HG03521 (cell line): Measurements from ENCODE around the gene PFN3.
A peak's percentile ranks its signal among the peaks of the same experiment; 100 is the strongest.

Experiments used
- ATAC-seq: cut with Tn5 transposase; IDR thresholded peaks from one replicate; pipeline ENCODE4 v1.9.1; 2021; ENCODE audit warnings: mild to moderate bottlenecking, moderate library complexity; ENCODE audit not compliant: unreplicated experiment

The PFN3 gene

GRCh38 chr5:177374211-177374610, 26.2 kb downstream of the PFN3 start:
- ATAC-seq, result no peak

DNA sequence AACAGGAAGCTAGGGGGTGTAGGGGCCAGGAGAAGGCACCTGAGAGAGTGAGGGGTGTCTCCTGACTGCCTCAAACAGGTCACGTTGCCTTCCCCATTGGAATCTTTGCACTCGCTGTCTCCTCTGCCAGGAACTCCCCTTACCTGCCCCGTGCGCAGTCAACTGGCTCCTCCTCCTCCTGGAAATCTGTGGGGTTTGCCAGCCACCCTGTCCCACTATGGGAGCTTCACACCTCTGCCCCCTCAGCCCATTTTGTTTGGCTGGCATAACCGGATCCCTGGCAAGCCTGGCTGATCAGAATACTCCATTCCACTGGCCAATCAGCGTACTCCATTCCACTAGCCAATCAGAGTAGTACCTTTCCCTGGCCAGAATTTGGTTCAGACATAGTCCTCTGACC, 26.7 kb downstream of the PFN3 start:
- ATAC-seq, result no peak

DNA sequence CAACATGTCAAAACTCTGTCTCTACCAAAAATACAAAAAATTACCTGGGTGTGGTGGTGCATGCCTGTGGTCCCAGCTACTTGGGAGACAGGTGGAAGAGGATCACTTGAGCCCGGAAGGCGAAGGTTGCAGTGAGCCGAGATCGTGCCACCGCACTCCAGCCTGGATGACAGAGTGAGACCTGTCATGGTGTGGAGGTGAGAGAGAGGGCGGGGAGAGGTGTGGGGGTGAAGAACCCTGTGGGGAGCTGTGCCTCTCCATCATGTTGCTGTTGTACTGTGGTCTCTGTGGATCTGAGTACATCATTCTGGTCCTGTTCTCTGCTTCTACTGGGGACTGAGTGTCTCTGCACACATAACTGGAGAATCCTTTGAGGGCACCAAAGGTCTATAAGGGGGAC, 27.6 kb downstream of the PFN3 start:
- ATAC-seq, result no peak

GRCh38 chr5:177372034-177372896, 28.2 kb downstream of the PFN3 start:
- no peak for ATAC-seq

- ATAC-seq, result no peak
These were observed 29.1 kb downstream of the PFN3 start for GRCh38 chr5:177371120-177372033.

GRCh38 chr5:177370488-177371119, 29.9 kb downstream of the PFN3 start:
- peak; percentile 76 for ATAC-seq

DNA sequence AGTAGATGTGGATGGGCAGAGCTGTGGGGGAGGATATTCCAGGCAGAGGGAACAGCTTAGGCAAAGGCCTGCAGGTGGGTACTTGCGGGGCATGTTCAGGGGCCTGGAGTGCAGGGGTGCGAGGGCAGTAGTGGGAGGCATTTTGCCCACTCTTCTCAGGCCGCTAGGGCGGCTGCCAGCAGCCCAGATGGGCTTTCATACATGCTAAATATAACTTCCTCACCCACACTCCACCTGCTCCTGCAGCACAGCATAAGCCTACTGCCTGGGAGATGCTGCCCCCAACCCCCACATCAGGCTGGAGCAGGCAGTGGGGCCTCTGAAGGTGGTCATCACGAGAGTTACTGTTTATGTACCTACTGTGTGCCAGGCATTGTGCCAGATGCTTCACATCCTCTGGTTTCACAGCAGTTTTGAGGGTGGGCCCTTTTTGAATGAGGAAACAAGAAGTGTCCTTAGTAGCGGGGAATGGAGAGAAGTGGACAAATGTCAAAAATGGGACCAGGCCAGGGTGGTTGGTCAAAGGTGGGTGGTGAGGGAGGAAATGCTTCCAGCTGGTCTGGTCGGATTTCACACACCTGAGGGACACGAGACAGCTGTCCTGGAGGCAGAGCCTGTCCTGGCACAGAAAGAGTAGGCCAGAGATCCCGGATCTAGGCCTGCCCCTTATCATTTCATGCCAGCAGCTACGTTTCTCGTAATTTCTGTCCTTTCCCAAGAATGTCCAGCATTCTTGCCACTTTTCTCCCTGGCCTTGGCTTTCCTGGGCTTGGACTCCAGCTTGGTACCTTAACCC, 30.6 kb downstream of the PFN3 start:
- ATAC-seq, result no peak

DNA sequence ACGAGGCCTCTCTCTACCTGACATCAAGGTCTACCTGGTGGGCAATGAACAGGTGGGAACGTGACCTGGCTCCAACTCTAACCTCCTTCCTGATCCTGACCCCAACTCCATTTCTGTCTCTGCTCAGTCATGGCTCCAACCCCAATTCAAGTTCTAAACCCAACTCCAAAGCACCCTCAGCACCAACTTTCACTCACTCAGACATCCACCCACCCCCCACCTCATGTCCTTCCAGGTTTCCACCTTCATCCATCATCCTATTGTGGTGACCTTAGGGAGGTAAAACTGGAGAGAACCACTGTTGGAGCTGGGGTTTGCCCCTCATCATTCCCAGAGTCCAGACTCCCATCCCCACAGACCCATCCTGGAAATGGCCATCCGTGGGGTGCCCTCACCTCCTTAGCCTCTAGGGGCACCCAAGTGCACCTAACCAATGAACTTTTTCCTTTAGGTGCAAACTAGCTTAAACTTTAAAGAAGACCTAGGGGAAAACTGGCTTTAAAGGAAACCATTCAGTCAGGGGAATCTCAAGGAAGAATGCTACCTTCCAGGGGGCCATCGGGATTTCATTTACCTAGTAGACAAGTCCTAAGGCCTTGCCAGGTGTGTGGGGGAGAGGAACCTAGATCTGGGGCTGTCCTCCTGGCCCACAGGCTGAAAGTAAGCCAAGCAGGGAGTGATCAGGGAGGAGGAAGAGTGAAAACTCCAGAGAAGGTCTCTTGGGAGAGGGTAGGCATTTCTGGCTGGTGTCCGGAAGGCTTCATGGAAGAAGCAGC, 31.4 kb downstream of the PFN3 start:
- no peak for ATAC-seq

DNA sequence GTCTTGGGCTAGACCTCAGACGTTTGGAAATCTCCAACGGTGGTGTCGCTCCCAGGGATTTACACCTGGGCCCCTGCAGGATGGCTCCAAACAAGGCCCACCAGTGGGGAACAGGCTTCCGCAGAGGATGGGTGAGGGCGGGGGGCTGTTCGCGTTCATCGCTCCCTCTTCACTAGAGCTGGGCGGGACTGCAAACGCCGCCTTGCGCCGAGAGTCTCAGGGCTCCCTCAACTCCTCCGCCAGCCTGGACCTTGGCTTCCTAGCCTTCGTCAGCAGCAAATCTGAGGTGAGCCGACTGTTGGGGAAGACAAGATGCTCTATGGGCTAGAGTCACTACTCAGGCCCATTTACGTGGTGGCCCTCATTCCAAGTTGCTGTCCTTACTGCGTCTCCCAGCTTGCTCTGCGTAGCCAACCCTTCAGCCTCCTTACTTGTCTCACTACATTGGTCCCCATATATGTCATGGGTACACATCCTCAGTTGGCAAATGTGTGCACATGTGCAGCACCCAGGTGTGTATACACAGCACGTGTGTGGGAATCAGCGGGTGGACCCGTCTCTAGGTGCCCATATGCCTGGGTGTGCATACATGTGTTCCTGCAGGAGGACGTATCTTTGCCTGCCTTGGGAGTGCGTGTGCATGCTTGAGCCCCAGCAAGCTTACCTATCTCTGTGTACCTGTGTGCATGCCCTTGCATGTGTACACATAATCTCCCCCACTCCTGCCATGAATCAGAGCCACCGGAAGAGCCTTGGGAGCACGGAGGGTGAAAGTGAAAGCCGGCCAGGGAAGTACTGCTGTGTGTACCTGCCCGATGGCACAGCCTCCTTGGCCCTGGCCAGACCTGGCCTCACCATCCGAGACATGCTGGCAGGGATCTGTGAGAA, 32.2 kb downstream of the PFN3 start:
- no peak for ATAC-seq

- ATAC-seq, result no peak
These were observed 33.1 kb downstream of the PFN3 start for GRCh38 chr5:177367323-177367848.

- ATAC-seq, result no peak
These were observed 33.7 kb downstream of the PFN3 start for GRCh38 chr5:177366528-177367322.

- no peak for ATAC-seq
These were observed 34.5 kb downstream of the PFN3 start for GRCh38 chr5:177365845-177366527.

DNA sequence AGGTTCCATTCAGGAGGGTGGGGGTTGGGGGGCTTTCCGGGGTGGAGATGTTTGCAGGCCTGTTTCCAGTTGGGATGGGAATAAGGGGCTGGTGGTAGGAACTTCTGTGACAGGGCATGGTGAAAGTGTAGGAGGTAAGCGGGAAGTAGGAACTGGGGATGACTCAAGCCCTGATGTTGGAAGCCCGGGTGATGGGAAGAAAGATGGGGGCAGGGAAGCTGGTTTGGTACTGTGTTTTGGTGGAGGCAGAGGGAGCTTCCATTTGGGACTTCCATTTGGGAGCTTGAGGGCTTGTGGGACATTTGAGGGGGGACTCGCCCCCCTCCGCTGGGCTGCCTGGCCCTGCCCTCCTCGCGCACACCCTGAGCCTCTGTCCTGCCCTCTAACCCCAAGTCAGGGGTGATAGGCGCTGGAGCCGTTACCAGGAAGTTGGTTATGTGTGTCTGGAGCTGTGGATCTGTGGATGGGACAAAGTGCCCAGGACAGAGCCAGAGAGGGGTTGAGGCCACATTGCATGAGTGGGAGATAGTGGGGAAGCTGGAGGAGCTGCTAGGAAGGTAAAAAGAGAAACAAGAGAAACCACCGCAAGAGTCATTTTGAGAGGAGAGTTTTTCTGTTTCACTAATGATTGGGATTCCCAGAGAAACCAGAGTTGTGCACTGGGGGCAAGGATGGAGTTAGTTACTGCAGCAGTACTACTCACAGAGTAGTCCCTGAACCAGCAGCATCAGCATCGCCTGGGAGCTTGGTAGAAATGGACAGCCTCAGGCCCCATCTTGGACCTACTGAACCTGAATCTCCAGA, 36.1 kb downstream of the PFN3 start:
- no peak for ATAC-seq

GRCh38 chr5:177363565-177363964, 36.9 kb downstream of the PFN3 start:
- no peak for ATAC-seq

- ATAC-seq, result no peak
These were observed 37.6 kb downstream of the PFN3 start for GRCh38 chr5:177362610-177363507.

- ATAC-seq, result no peak
These were observed 38.2 kb downstream of the PFN3 start for GRCh38 chr5:177362292-177362609.
